IMR-90 (cell line): ENCODE data around the gene NR4A1. TPM values are rescaled to one million over a fixed set of nuclear protein-coding genes. Genes with fewer than 3 reads are reported as not detected.

Source experiments
- ATAC-seq: fragments of 200-7000 bp; cut with Tn5 transposase; 2 replicates; pipeline ENCODE4 v1.9.1; 2020; ENCODE audit warnings: low read depth, mild to moderate bottlenecking, moderate library complexity
- BruUV-seq: library from RNA; stranded (reverse); fragments of 400-500 nt; replicated peaks from 2 replicates; lab custom pipeline; 2021; lab: Mats Ljungman, UMichigan
- CTCF ChIA-PET: fragments of 300-600 bp; formaldehyde crosslinking; extraction: SDS; loops from one replicate; lab custom pipeline; 2021; ENCODE audit warnings: antibody characterized with exemption; lab: Yijun Ruan, JAX
- POLR2A ChIA-PET: fragments of 300-600 bp; sonication (Branson Sonifier 250); formaldehyde crosslinking; loops from one replicate; lab custom pipeline; 2022; ENCODE audit warnings: antibody characterized with exemption; ENCODE audit not compliant: unreplicated experiment; lab: Charles Lee
- DNase-seq: peaks from one replicate; pipeline ENCODE4 v3.0.0; 2013
- H2AFZ ChIP-seq: replicated peaks from 2 replicates; pipeline ENCODE3; 2013; ENCODE audit warnings: low read length, mild to moderate bottlenecking; ENCODE audit not compliant: poor library complexity
- H2AK5ac ChIP-seq: 2 replicates; pipeline ENCODE4 v1.6.1; 2013; ENCODE audit warnings: low read depth, low read length, inconsistent platforms
- H2AK9ac ChIP-seq: replicated peaks from 2 replicates; pipeline ENCODE3; 2013; ENCODE audit warnings: mild to moderate bottlenecking, low read depth, low read length, moderate library complexity; ENCODE audit not compliant: poor library complexity
- H2BK120ac ChIP-seq: 2 replicates; pipeline ENCODE4 v1.6.1; 2013; ENCODE audit warnings: low read depth, low read length, inconsistent platforms
- H2BK15ac ChIP-seq: 3 replicates; pipeline ENCODE4 v1.6.1; 2013; ENCODE audit warnings: low read depth, low read length, inconsistent platforms
- H2BK20ac ChIP-seq: 2 replicates; pipeline ENCODE4 v1.6.1; 2013; ENCODE audit warnings: low read depth, mild to moderate bottlenecking, inconsistent platforms, low read length, moderate library complexity
- H2BK5ac ChIP-seq: 2 replicates; pipeline ENCODE4 v1.6.1; 2013; ENCODE audit warnings: mild to moderate bottlenecking, low read depth, low read length, inconsistent platforms; ENCODE audit not compliant: poor library complexity, severe bottlenecking
- H3K14ac ChIP-seq: replicated peaks from 2 replicates; pipeline ENCODE4 v1.6.1; 2013; ENCODE audit warnings: low read depth, low read length, inconsistent platforms
- H3K18ac ChIP-seq: 2 replicates; pipeline ENCODE4 v1.6.1; 2013; ENCODE audit warnings: low read depth, low read length, control low read depth
- H3K23ac ChIP-seq: 2 replicates; pipeline ENCODE4 v1.6.1; 2013; ENCODE audit warnings: low read depth, low read length, inconsistent platforms
- H3K27ac ChIP-seq: 2 replicates; pipeline ENCODE4 v1.5.1; 2013; ENCODE audit warnings: mild to moderate bottlenecking, control low read depth, low read length; ENCODE audit not compliant: insufficient read depth
- H3K27me3 ChIP-seq: 2 replicates; pipeline ENCODE4 v1.6.1; 2013; ENCODE audit warnings: low read length; ENCODE audit not compliant: control insufficient read depth, insufficient read depth
- H3K36me3 ChIP-seq: 2 replicates; pipeline ENCODE4 v1.6.1; 2013; ENCODE audit warnings: low read length, mixed read lengths; ENCODE audit not compliant: control insufficient read depth, insufficient read depth
- H3K4ac ChIP-seq: 2 replicates; pipeline ENCODE4 v1.6.1; 2013; ENCODE audit warnings: low read depth, low read length, inconsistent platforms
- H3K4me1 ChIP-seq: 2 replicates; pipeline ENCODE4 v1.6.1; 2013; ENCODE audit warnings: low read length, mixed read lengths; ENCODE audit not compliant: control insufficient read depth, insufficient read depth
- H3K4me2 ChIP-seq: 2 replicates; pipeline ENCODE4 v1.6.1; 2013; ENCODE audit warnings: low read depth, mild to moderate bottlenecking, control low read depth, low read length, moderate library complexity
- H3K4me3 ChIP-seq: 2 replicates; pipeline ENCODE4 v1.5.1; 2013; ENCODE audit warnings: low read depth, mild to moderate bottlenecking, control low read depth, low read length, moderate library complexity; ENCODE audit not compliant: insufficient read depth
- H3K56ac ChIP-seq: 2 replicates; pipeline ENCODE4 v1.6.1; 2013; ENCODE audit warnings: low read length, inconsistent platforms; ENCODE audit not compliant: insufficient read depth; ENCODE audit errors: extremely low read depth
- H3K79me1 ChIP-seq, 2 experiments: 2 replicates each; pipeline ENCODE4 v1.6.1; 2013; ENCODE audit warnings: low read length in 2 of 2, inconsistent platforms in 1 of 2, low read depth in 1 of 2
- H3K9ac ChIP-seq: 2 replicates; pipeline ENCODE4 v1.6.1; 2013; ENCODE audit warnings: low read depth, low read length, control low read depth
- H3K9me1 ChIP-seq: 2 replicates; pipeline ENCODE4 v1.6.1; 2013; ENCODE audit warnings: low read length, inconsistent platforms; ENCODE audit not compliant: insufficient read depth
- H3K9me3 ChIP-seq: 2 replicates; pipeline ENCODE4 v1.6.1; 2013; ENCODE audit warnings: low read length; ENCODE audit not compliant: control insufficient read depth, insufficient read depth
- H4K20me1 ChIP-seq: 2 replicates; pipeline ENCODE4 v1.6.1; 2013; ENCODE audit warnings: low read length, inconsistent platforms; ENCODE audit not compliant: insufficient read depth
- H4K5ac ChIP-seq: 2 replicates; pipeline ENCODE4 v1.6.1; 2013; ENCODE audit warnings: mild to moderate bottlenecking, low read depth, low read length, control low read depth
- H4K8ac ChIP-seq, 2 experiments: 2 replicates each; pipeline ENCODE4 v1.6.1; 2013; ENCODE audit warnings: low read depth in 2 of 2, low read length in 2 of 2, control low read depth in 1 of 2, inconsistent platforms in 1 of 2
- H4K91ac ChIP-seq: 2 replicates; pipeline ENCODE4 v1.6.1; 2013; ENCODE audit warnings: low read depth, low read length, inconsistent platforms; ENCODE audit not compliant: insufficient read depth
- CHD1 ChIP-seq: IDR thresholded peaks from 2 replicates; pipeline ENCODE4 v1.6.1; 2012; ENCODE audit warnings: low read depth, low read length, improper control_type of control experiment
- CTCF ChIP-seq: conservative IDR thresholded peaks from 2 replicates; pipeline ENCODE4 v1.5.1; 2012; ENCODE audit warnings: mild to moderate bottlenecking, low read depth, low read length, improper control_type of control experiment
- MAFK ChIP-seq: IDR thresholded peaks from 2 replicates; pipeline ENCODE4 v1.6.1; 2012; ENCODE audit warnings: low read depth, low read length, improper control_type of control experiment
- MAZ ChIP-seq: IDR thresholded peaks from 2 replicates; pipeline ENCODE4 v1.6.1; 2012; ENCODE audit warnings: low read depth, mild to moderate bottlenecking, low read length, improper control_type of control experiment, moderate library complexity, borderline replicate concordance
- NFE2L2 ChIP-seq: fragments of 150-350 bp; IDR thresholded peaks from 2 replicates; pipeline ENCODE4 v1.6.1; 2016; ENCODE audit warnings: low read depth, mild to moderate bottlenecking, low read length
- POLR2A ChIP-seq: IDR thresholded peaks from 2 replicates; pipeline ENCODE4 v1.6.1; 2012; ENCODE audit warnings: mild to moderate bottlenecking, low read depth, low read length
- RAD21 ChIP-seq: IDR thresholded peaks from 2 replicates; pipeline ENCODE4 v1.6.1; 2012; ENCODE audit warnings: low read length, improper control_type of control experiment
- RCOR1 ChIP-seq: IDR thresholded peaks from 2 replicates; pipeline ENCODE4 v1.6.1; 2012; ENCODE audit warnings: mild to moderate bottlenecking, low read length, improper control_type of control experiment; ENCODE audit not compliant: insufficient replicate concordance
- RFX5 ChIP-seq: IDR thresholded peaks from 2 replicates; pipeline ENCODE4 v1.8.0; 2012; ENCODE audit warnings: low read depth, mild to moderate bottlenecking, low read length, moderate library complexity
- SMC3 ChIP-seq: fragments of 150-350 bp; IDR thresholded peaks from 2 replicates; pipeline ENCODE4 v1.6.1; 2016; ENCODE audit warnings: low read depth, mild to moderate bottlenecking, antibody characterized with exemption, low read length, moderate library complexity
- WGBS, 2 experiments: methylation state at CpG; one replicate each; pipeline versions ENCODE4 v1.1.5 to v1.1.7; 2013; ENCODE audit warnings: missing lambda C conversion rate in 2 of 2; ENCODE audit not compliant: insufficient read length in 1 of 2; ENCODE audit errors: extremely low coverage in 2 of 2; 5-methylcytosine and 5-hydroxymethylcytosine counted together
- dilution Hi-C: fragments of 300-500 bp; cut with HindIII; formaldehyde crosslinking; loops from one replicate; pipeline ENCODE4 v1.14.3; 2018; ENCODE audit warnings: low sequenced_read_pairs; ENCODE audit not compliant: unreplicated experiment
- in situ Hi-C: fragments of 300-500 bp; cut with MboI; formaldehyde crosslinking; loops from 3 replicates; pipeline ENCODE4 v1.14.3; 2019; ENCODE audit warnings: low sequenced_read_pairs, inconsistent platforms, mixed read lengths
- intact Hi-C: fragments of 100-400 bp; cut with micrococcal nuclease; formaldehyde crosslinking; loops from 2 replicates; pipeline ENCODE4 v1.10.0; 2022
- polyA plus RNA-seq, 3 experiments: library from polyadenylated mRNA; depleted of rRNA; stranded (reverse); fragments of >200 nt; gene quantifications; 2 replicates each; pipeline ENCODE4 v1.2.3, GENCODE V29; 2012; ENCODE audit warnings: low replicate concordance in 1 of 3
- total RNA-seq: library from RNA; depleted of rRNA; stranded (reverse); fragments of >200 nt; gene quantifications from 2 replicates; pipeline ENCODE4 v1.2.3, GENCODE V29; 2012
- TF ChIP-seq, protein P1 (sequence below): fragments of 150-350 bp; IDR thresholded peaks from 2 replicates; pipeline ENCODE4 v1.6.1; 2016; ENCODE audit warnings: low read depth, mild to moderate bottlenecking, low read length, moderate library complexity, borderline replicate concordance
- TF ChIP-seq, protein P2 (sequence below): fragments of 150-350 bp; IDR thresholded peaks from 2 replicates; pipeline ENCODE4 v1.6.1; 2017; ENCODE audit warnings: mild to moderate bottlenecking, antibody characterized with exemption, low read length, low read depth

The NR4A1 gene
- total and polyA plus RNA-seq, 2 of the 4 experiments (the other 2 are of a cell fraction): 6.6 to 34.1 TPM

- ChIA-PET CTCF (interaction anchor here (5.5 kb wide), 1 partner anchor 59 kb away, joined by 36 read pairs; no protein-coding TSS in a partner anchor), POLR2A (interaction anchor here (0.6 kb wide), 1 partner anchor 78 kb away, joined by 3 read pairs; the partner anchor contains the start of gene TAMALIN)
- in situ Hi-C loops (loop anchor here (5.0 kb wide), 1 partner anchor 57 kb away; no protein-coding TSS in a partner anchor), intact Hi-C loops (no loop called here), dilution Hi-C loops (no loop called here)
- no peak overlapping the region for H2BK20ac ChIP-seq
- peaks cover 13% of the 10 kb centered on the region for H4K20me1 ChIP-seq
- H3K27me3 ChIP-seq: no peaks in the 10 kb centered on the region; the same call in 1 of the 2 replicates
- DNase-seq: no peak
- no peak overlapping the region for H2AFZ ChIP-seq
- peaks cover 0 to 17% of the 10 kb centered on the region in 2 experiments; a peak in 1 of 4 replicates for H3K79me1 ChIP-seq
- no peak overlapping the region for H4K91ac ChIP-seq
- peaks cover 30% of the 10 kb centered on the region for H3K4me1 ChIP-seq
- H3K18ac ChIP-seq: no peak overlapping the region
- TF ChIP-seq NFE2L2 (no peak), RCOR1 (no peak), SMC3 (no peak), RAD21 (no peak), CHD1 (no peak), CTCF (no peak), POLR2A (no peak), MAZ (no peak), RFX5 (no peak), MAFK (no peak)
- TF ChIP-seq, protein P1, sequence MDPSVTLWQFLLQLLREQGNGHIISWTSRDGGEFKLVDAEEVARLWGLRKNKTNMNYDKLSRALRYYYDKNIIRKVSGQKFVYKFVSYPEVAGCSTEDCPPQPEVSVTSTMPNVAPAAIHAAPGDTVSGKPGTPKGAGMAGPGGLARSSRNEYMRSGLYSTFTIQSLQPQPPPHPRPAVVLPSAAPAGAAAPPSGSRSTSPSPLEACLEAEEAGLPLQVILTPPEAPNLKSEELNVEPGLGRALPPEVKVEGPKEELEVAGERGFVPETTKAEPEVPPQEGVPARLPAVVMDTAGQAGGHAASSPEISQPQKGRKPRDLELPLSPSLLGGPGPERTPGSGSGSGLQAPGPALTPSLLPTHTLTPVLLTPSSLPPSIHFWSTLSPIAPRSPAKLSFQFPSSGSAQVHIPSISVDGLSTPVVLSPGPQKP: no peak
- TF ChIP-seq, protein P2, sequence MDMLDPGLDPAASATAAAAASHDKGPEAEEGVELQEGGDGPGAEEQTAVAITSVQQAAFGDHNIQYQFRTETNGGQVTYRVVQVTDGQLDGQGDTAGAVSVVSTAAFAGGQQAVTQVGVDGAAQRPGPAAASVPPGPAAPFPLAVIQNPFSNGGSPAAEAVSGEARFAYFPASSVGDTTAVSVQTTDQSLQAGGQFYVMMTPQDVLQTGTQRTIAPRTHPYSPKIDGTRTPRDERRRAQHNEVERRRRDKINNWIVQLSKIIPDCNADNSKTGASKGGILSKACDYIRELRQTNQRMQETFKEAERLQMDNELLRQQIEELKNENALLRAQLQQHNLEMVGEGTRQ: no peak
- H3K23ac ChIP-seq: no peak overlapping the region
- no peak overlapping the region for H4K5ac ChIP-seq
- no peak overlapping the region for H3K4ac ChIP-seq
- no peaks in the 10 kb centered on the region for H3K9me1 ChIP-seq
- no peak for ATAC-seq
- H2BK15ac ChIP-seq: no peak overlapping the region
- no peak overlapping the region for H3K56ac ChIP-seq
- H3K4me3 ChIP-seq: no peak overlapping the region
- H3K9ac ChIP-seq: no peak overlapping the region
- H3K14ac ChIP-seq: no peak overlapping the region
- no peaks in the 10 kb centered on the region for H3K36me3 ChIP-seq
- H2AK9ac ChIP-seq: no peak overlapping the region
- H2AK5ac ChIP-seq: no peak overlapping the region
- no TSS peak for BruUV-seq
- H2BK5ac ChIP-seq: no peak overlapping the region
- 86% methylated on average over 5 of the region's 9 CpGs; no CpG with 5 or more reads in 1 of the 2 experiments for WGBS, 2 experiments
- no peak overlapping the region for H4K8ac ChIP-seq
- H3K4me2 ChIP-seq: no peak overlapping the region
- no peaks in the 10 kb centered on the region for H3K9me3 ChIP-seq
- no peak overlapping the region for H3K27ac ChIP-seq
- no peak overlapping the region for H2BK120ac ChIP-seq
Measured at GRCh38 chr12:52084491-52085231, 33.4 kb downstream of the NR4A1 start.
